H1 (cell line): ENCODE data around the gene C1orf21.

ENCODE experiments used
- EP300 ChIP-seq, 2 experiments: IDR thresholded peaks; 1 replicate in 1 of 2; 2 replicates in 1 of 2; pipeline ENCODE4 v1.6.1; 2011 to 2012; ENCODE audit warnings: low read depth in 2 of 2, low read length in 2 of 2, mild to moderate bottlenecking in 2 of 2, borderline replicate concordance in 1 of 2, inconsistent platforms in 1 of 2, moderate library complexity in 1 of 2
- EZH2 ChIP-seq: fragments of 200-600 bp; sonication (generic); IDR thresholded peaks from 2 replicates; pipeline ENCODE4 v1.7.1; 2012; ENCODE audit warnings: low read depth, mild to moderate bottlenecking, moderate library complexity, low read length, inconsistent platforms; ENCODE audit not compliant: severe bottlenecking
- HDAC2 ChIP-seq, 2 experiments: fragments of 300-600 bp in 1 of 2; sonication (generic) in 1 of 2; IDR thresholded peaks; 2 replicates each; pipeline ENCODE4 v1.6.1; 2011 to 2012; ENCODE audit warnings: low read depth in 2 of 2, low read length in 2 of 2, mild to moderate bottlenecking in 2 of 2, moderate library complexity in 2 of 2, borderline replicate concordance in 1 of 2, inconsistent platforms in 1 of 2
- PHF8 ChIP-seq: fragments of 200-600 bp; sonication (generic); conservative IDR thresholded peaks from 2 replicates; pipeline ENCODE4 v1.7.1; 2012; ENCODE audit warnings: low read depth, mild to moderate bottlenecking, inconsistent platforms, low read length, moderate library complexity
- POLR2A ChIP-seq, 2 experiments: IDR thresholded peaks; 1 replicate in 1 of 2; 2 replicates in 1 of 2; pipeline ENCODE4 v1.6.1; 2011; ENCODE audit warnings: low read depth in 2 of 2, low read length in 2 of 2, mild to moderate bottlenecking in 2 of 2; ENCODE audit errors: control extremely low read depth in 1 of 2
- YY1 ChIP-seq: IDR thresholded peaks from 2 replicates; pipeline ENCODE4 v1.6.1; 2011; ENCODE audit warnings: low read depth, mild to moderate bottlenecking, low read length

GRCh38 chr1:184386312-184387068 lies at the start of gene C1orf21:
- TF ChIP-seq POLR2A (IDR thresholded peaks at IDR 0.05; ENCODE audit: control extremely low read depth in 1 of 2, low read depth in 2 of 2, low read length in 2 of 2), result peak in 1 of 2 experiments; percentile 28; a peak in 1 of 3 replicates
- peak; percentile 19; the same call in 1 of the 2 replicates for TF ChIP-seq PHF8
- TF ChIP-seq YY1, result no peak
- no peak for TF ChIP-seq EP300 (IDR thresholded peaks at IDR 0.05; ENCODE audit: borderline replicate concordance in 1 of 2, low read depth in 2 of 2, low read length in 2 of 2)
- no peak for TF ChIP-seq EZH2
- no peak for TF ChIP-seq HDAC2 (IDR thresholded peaks at IDR 0.05; ENCODE audit: borderline replicate concordance in 1 of 2, low read depth in 2 of 2, low read length in 2 of 2)
